ENCODE measurements around the gene SUPT20HL2.

GRCh38 chrX:24340501-24340900 is 26.6 kb upstream of the SUPT20HL2 start:
- no peak for TF ChIP-seq EZH2phosphoT487 (IDR thresholded peaks at IDR 0.05; ENCODE audit: low read depth)
- TF ChIP-seq, protein P1, sequence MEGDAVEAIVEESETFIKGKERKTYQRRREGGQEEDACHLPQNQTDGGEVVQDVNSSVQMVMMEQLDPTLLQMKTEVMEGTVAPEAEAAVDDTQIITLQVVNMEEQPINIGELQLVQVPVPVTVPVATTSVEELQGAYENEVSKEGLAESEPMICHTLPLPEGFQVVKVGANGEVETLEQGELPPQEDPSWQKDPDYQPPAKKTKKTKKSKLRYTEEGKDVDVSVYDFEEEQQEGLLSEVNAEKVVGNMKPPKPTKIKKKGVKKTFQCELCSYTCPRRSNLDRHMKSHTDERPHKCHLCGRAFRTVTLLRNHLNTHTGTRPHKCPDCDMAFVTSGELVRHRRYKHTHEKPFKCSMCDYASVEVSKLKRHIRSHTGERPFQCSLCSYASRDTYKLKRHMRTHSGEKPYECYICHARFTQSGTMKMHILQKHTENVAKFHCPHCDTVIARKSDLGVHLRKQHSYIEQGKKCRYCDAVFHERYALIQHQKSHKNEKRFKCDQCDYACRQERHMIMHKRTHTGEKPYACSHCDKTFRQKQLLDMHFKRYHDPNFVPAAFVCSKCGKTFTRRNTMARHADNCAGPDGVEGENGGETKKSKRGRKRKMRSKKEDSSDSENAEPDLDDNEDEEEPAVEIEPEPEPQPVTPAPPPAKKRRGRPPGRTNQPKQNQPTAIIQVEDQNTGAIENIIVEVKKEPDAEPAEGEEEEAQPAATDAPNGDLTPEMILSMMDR (IDR thresholded peaks at IDR 0.05; ENCODE audit: low read depth, low read length) = no peak

All from OCI-LY3 (cell line).